WTC11 (cell line): ENCODE data around the gene MLYCD. TPM values are rescaled to one million over a fixed set of nuclear protein-coding genes. Genes with fewer than 3 reads are reported as not detected.

Source experiments
- ATAC-seq: fragments of 200-7000 bp; cut with Tn5 transposase; 2 replicates; pipeline ENCODE4 v1.10.0; 2021; ENCODE audit warnings: mild to moderate bottlenecking, moderate library complexity
- CTCF ChIA-PET: fragments of 300-600 bp; sonication (Branson Sonifier 250); formaldehyde crosslinking; loops from one replicate; lab custom pipeline; 2021; ENCODE audit warnings: antibody characterized with exemption; lab: Charles Lee
- POLR2A ChIA-PET: fragments of 350-600 bp; sonication (Branson Sonifier 250); formaldehyde crosslinking; loops from one replicate; lab custom pipeline; 2021; ENCODE audit warnings: antibody characterized with exemption; lab: Charles Lee
- DNase-seq: peaks from one replicate; pipeline ENCODE4 v3.0.0; 2021; ENCODE audit warnings: low spot score
- H3K27ac Mint-ChIP-seq: 2 replicates; pipeline ENCODE4 v1.8.0; 2021; ENCODE audit warnings: mixed read lengths
- H3K27me3 Mint-ChIP-seq: 2 replicates; pipeline ENCODE4 v1.8.0; 2021; ENCODE audit warnings: low read depth, mild to moderate bottlenecking, moderate library complexity, mixed read lengths
- H3K36me3 Mint-ChIP-seq: 2 replicates; pipeline ENCODE4 v1.8.0; 2021; ENCODE audit warnings: mixed read lengths
- H3K4me1 Mint-ChIP-seq: 2 replicates; pipeline ENCODE4 v1.8.0; 2022; ENCODE audit warnings: mixed read lengths
- H3K4me3 Mint-ChIP-seq: 2 replicates; pipeline ENCODE4 v1.8.0; 2021; ENCODE audit warnings: mild to moderate bottlenecking, moderate library complexity, mixed read lengths
- H3K9me3 Mint-ChIP-seq: 2 replicates; pipeline ENCODE4 v1.8.0; 2021; ENCODE audit warnings: mixed read lengths
- ELF4 ChIP-seq: sonication (generic); formaldehyde crosslinking; IDR thresholded peaks from 2 replicates; pipeline ENCODE4 v1.8.1; 2022; ENCODE audit warnings: low read depth, mild to moderate bottlenecking, moderate library complexity, missing genetic modification reagents
- GRHL2 ChIP-seq: fragments of 250-450 bp; sonication (Bioruptor Pico); IDR thresholded peaks from 2 replicates; pipeline ENCODE4 v1.8.0; 2022; ENCODE audit warnings: mild to moderate bottlenecking, moderate library complexity; ENCODE audit not compliant: insufficient replicate concordance, severe bottlenecking
- MXD4 ChIP-seq: fragments of 250-450 bp; sonication (Bioruptor Pico); IDR thresholded peaks from 2 replicates; pipeline ENCODE4 v1.8.0; 2021; ENCODE audit warnings: mild to moderate bottlenecking, moderate library complexity, borderline replicate concordance
- SMAD3 ChIP-seq: sonication (generic); formaldehyde crosslinking; IDR thresholded peaks from 2 replicates; pipeline ENCODE4 v1.8.0; 2022; ENCODE audit warnings: missing genetic modification reagents, mild to moderate bottlenecking, borderline replicate concordance
- SOX15 ChIP-seq: fragments of 250-450 bp; sonication (Bioruptor Pico); IDR thresholded peaks from 2 replicates; pipeline ENCODE4 v1.9.0; 2021; ENCODE audit warnings: mild to moderate bottlenecking
- ZNF232 ChIP-seq: sonication (generic); formaldehyde crosslinking; IDR thresholded peaks from 2 replicates; pipeline ENCODE4 v1.8.0; 2022; ENCODE audit warnings: mild to moderate bottlenecking, missing genetic modification reagents
- total RNA-seq: library from RNA; stranded (reverse); gene quantifications from 3 replicates; pipeline ENCODE4 v1.2.3, GENCODE V29; 2021
- TF ChIP-seq, protein P1 (sequence below): sonication (generic); formaldehyde crosslinking; IDR thresholded peaks from 2 replicates; pipeline ENCODE4 v1.8.0; 2022; ENCODE audit warnings: missing genetic modification reagents
- TF ChIP-seq, protein P2 (sequence below): sonication (generic); formaldehyde crosslinking; IDR thresholded peaks from 2 replicates; pipeline ENCODE4 v1.8.1; 2023; ENCODE audit warnings: mild to moderate bottlenecking, missing genetic modification reagents, borderline replicate concordance
- TF ChIP-seq, protein P3 (sequence below): sonication (generic); formaldehyde crosslinking; IDR thresholded peaks from 2 replicates; pipeline ENCODE4 v1.8.1; 2023; ENCODE audit warnings: mild to moderate bottlenecking, missing genetic modification reagents
- TF ChIP-seq, protein P4 (sequence below): fragments of 250-450 bp; sonication (Bioruptor Pico); conservative IDR thresholded peaks from 2 replicates; pipeline ENCODE4 v1.9.0; 2021; ENCODE audit warnings: mild to moderate bottlenecking

MLYCD gene
- total RNA-seq, 1 experiment from 2014 or later, result 6.3 TPM

DNA sequence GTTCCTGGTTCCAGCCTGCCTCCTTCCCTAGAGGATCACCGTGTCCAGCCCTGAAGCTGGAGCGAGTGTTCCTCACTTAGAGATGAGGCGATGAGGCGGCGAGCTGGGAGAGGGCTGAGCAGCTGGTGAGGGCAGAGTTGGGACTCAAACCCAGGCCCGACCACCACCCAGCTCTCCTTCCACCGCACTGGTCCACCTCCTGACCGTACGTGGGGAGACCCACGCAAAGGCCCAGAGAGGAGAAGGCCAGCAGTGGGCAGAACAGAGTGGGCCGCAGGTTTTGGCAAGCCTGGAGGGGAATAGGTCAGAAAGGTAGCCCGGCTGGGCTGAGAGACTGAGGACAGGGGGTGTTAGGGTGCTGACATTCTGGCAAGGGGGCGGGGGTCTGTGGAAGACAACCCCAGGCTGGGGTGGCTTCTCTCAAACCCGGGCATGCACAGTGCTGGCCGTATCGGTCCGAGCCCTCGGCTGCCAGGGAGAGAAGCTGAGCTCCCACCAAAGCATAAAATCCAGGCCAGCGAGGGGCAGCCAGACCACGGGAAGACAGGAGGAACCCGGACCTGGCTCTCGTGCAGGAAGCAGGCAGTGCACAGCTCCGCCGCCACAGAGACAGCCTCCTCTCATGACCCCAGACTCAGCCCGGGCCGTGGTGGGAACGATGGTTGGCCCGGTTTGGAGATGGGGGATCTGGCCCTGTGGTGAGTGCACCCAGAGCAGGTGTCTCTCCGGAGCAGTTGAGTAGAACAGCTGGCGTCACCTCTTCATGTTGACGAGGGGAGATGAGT is 24.9 kb downstream of the MLYCD start (continued):
- TF ChIP-seq, protein P1, sequence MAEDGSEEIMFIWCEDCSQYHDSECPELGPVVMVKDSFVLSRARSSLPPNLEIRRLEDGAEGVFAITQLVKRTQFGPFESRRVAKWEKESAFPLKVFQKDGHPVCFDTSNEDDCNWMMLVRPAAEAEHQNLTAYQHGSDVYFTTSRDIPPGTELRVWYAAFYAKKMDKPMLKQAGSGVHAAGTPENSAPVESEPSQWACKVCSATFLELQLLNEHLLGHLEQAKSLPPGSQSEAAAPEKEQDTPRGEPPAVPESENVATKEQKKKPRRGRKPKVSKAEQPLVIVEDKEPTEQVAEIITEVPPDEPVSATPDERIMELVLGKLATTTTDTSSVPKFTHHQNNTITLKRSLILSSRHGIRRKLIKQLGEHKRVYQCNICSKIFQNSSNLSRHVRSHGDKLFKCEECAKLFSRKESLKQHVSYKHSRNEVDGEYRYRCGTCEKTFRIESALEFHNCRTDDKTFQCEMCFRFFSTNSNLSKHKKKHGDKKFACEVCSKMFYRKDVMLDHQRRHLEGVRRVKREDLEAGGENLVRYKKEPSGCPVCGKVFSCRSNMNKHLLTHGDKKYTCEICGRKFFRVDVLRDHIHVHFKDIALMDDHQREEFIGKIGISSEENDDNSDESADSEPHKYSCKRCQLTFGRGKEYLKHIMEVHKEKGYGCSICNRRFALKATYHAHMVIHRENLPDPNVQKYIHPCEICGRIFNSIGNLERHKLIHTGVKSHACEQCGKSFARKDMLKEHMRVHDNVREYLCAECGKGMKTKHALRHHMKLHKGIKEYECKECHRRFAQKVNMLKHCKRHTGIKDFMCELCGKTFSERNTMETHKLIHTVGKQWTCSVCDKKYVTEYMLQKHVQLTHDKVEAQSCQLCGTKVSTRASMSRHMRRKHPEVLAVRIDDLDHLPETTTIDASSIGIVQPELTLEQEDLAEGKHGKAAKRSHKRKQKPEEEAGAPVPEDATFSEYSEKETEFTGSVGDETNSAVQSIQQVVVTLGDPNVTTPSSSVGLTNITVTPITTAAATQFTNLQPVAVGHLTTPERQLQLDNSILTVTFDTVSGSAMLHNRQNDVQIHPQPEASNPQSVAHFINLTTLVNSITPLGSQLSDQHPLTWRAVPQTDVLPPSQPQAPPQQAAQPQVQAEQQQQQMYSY (CRISPR knock-in tag), result no peak
- TF ChIP-seq, protein P2, sequence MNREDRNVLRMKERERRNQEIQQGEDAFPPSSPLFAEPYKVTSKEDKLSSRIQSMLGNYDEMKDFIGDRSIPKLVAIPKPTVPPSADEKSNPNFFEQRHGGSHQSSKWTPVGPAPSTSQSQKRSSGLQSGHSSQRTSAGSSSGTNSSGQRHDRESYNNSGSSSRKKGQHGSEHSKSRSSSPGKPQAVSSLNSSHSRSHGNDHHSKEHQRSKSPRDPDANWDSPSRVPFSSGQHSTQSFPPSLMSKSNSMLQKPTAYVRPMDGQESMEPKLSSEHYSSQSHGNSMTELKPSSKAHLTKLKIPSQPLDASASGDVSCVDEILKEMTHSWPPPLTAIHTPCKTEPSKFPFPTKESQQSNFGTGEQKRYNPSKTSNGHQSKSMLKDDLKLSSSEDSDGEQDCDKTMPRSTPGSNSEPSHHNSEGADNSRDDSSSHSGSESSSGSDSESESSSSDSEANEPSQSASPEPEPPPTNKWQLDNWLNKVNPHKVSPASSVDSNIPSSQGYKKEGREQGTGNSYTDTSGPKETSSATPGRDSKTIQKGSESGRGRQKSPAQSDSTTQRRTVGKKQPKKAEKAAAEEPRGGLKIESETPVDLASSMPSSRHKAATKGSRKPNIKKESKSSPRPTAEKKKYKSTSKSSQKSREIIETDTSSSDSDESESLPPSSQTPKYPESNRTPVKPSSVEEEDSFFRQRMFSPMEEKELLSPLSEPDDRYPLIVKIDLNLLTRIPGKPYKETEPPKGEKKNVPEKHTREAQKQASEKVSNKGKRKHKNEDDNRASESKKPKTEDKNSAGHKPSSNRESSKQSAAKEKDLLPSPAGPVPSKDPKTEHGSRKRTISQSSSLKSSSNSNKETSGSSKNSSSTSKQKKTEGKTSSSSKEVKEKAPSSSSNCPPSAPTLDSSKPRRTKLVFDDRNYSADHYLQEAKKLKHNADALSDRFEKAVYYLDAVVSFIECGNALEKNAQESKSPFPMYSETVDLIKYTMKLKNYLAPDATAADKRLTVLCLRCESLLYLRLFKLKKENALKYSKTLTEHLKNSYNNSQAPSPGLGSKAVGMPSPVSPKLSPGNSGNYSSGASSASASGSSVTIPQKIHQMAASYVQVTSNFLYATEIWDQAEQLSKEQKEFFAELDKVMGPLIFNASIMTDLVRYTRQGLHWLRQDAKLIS (CRISPR knock-in tag), result no peak

DNA sequence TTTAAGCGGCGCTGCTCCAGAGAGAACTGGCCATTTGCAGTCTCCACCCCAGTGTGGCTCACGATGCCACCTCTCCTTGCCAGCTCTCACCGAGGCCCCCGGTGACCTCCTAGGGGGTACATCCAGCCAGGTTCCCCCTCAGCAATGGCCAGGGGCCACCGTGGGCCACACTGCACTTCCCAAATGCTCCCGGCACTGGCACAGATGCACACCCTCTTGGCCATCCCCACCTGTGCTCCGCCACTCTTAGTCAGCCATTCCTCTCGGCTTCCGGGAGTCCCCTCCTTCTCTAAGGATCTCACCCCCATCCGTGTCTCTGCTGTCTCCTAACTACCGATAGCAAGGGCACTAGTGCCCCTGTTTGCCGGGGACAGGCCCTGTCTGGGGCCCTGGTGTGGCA is 25.8 kb downstream of the MLYCD start:
- no peak for TF ChIP-seq ELF4 (CRISPR knock-in tag)
- TF ChIP-seq, protein P3, sequence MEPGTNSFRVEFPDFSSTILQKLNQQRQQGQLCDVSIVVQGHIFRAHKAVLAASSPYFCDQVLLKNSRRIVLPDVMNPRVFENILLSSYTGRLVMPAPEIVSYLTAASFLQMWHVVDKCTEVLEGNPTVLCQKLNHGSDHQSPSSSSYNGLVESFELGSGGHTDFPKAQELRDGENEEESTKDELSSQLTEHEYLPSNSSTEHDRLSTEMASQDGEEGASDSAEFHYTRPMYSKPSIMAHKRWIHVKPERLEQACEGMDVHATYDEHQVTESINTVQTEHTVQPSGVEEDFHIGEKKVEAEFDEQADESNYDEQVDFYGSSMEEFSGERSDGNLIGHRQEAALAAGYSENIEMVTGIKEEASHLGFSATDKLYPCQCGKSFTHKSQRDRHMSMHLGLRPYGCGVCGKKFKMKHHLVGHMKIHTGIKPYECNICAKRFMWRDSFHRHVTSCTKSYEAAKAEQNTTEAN (CRISPR knock-in tag), result no peak
- TF ChIP-seq ZNF232 (CRISPR knock-in tag), result no peak
- TF ChIP-seq SMAD3 (CRISPR knock-in tag), result no peak
- TF ChIP-seq GRHL2, result no peak
- TF ChIP-seq, protein P4, sequence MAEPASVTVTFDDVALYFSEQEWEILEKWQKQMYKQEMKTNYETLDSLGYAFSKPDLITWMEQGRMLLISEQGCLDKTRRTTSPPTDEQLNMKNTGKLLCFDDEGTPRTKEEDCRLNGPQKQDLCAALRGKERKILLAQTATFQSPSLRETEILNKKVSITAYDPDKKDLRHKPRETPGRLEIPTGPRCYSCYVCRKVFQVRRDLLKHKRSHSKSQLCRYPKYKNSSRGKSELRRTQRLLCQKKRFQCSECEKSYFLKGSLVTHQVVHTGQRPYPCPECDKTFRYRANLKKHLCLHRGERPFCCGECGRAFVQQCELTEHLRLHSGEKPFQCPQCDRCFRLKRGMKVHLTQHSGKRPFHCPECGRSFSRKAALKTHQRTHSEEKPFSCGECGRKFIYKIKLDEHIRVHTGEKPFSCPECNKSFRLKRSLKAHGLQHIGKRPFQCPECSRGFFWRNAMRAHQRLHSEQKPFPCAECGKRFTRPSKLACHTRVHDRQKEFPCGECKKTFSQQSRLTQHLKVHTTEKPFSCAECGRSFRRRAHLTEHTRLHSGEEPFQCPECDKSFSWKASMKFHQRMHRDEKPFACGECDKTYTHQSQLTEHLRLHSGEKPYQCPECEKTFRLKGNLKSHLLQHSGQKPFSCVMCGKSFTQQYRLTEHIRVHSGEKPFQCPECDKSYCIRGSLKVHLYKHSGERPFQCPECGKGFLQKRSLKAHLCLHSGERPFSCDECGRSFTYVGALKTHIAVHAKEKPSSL (CRISPR knock-in tag), result no peak
- no peak for TF ChIP-seq SOX15 (CRISPR knock-in tag)
- no peak for TF ChIP-seq MXD4
- TF ChIP-seq, all 79 proteins: peak for 0
- Mint-ChIP-seq H3K27me3 (peaks cover 2% of the 10 kb centered on the region; the same call in 1 of the 2 replicates), H3K27ac (peak overlapping the region; percentile 45; the same call in 1 of the 2 replicates), H3K4me3 (no peak overlapping the region), H3K9me3 (peaks cover 9% of the 10 kb centered on the region; the same call in 1 of the 2 replicates), H3K36me3 (peaks cover 17% of the 10 kb centered on the region), H3K4me1 (peaks cover 26% of the 10 kb centered on the region)
- no peak for DNase-seq
- POLR2A ChIA-PET, result no interaction called here
- no peak for ATAC-seq
- CTCF ChIA-PET, result interaction anchor here (1.0 to 2.9 kb wide), 3 partner anchors 29 to 141 kb away, joined by 3 to 18 read pairs (median 4); partner anchors contain the start of gene OSGIN1
